GM21576 (cell line): Measurements from ENCODE around the gene DOCK8.
"Not testable (repeated sequence)": the region's sequence is repeated elsewhere in the genome, so short reads cannot be mapped to it uniquely, and the experiment has no call there.

Experiments used
- ATAC-seq: cut with Tn5 transposase; IDR thresholded peaks from one replicate; pipeline ENCODE4 v1.9.1; 2021; ENCODE audit warnings: mild to moderate bottlenecking, moderate library complexity; ENCODE audit not compliant: unreplicated experiment

The DOCK8 gene

DNA sequence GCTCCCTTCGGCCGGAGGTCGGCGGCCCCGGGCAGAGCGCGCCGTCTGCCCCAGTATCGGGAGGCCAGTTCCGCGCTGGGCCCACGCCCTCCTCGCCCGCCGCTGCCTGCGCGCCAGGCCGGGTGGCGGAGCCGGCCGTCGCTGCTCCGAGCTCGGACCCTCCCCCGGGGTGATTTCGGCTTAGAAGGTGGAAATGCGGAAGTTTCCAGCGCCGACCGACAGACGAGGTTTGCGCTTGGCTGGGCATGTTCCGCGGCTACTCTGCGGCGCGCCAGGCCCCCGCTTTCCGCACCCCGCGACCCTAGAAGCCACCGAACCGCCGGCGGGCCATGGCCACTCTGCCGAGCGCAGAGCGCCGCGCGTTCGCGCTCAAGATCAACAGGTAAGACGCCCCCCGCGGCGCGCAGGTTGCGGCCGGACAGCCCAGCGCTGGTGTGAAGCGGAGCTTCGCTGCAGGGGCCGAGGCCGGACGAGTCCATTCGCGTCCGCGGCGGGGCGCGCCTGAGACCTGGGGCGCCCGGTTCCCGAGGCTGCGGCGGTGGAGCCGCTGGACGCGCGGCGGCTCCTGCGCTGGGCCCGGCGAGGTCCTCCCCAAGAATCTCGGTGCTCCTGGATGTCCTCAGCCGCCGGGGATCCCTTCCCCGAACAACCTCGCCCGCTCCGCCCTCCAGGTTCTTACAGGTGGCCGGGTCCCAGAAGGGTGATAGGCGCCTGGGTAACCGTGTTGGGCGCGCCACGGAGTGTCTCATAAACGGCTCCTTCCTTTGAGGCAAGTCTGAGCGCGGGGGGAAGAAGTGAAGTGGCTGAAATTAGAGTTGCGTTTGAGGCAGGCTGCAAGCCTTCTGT, at the start of gene DOCK8:
Gene DOCK8 (plus strand): TSS at position 218 of the 846 bp plus-strand sequence. CDS start 112 bp downstream, at position 330.
- peak; percentile 90 for ATAC-seq

DNA sequence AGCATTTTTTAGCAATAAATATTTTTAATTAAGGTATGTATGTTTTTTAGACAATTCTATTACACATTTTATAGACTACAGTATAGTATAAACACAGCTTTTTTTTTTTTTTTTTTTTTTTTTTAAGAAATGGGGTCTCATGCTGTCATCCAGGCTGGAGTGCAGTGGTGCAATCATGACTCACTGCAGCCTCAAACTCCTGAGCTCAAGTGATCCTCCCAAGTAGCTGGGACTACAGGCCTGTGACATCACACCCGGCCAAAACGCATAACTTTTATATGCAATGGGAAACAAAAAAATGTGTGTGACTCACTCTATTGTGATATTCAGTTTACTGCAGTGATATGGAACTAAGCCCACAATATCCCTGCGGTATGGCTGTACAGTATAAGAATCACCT, 44.9 kb upstream of the DOCK8 start:
- ATAC-seq, result not testable (repeated sequence)

DNA sequence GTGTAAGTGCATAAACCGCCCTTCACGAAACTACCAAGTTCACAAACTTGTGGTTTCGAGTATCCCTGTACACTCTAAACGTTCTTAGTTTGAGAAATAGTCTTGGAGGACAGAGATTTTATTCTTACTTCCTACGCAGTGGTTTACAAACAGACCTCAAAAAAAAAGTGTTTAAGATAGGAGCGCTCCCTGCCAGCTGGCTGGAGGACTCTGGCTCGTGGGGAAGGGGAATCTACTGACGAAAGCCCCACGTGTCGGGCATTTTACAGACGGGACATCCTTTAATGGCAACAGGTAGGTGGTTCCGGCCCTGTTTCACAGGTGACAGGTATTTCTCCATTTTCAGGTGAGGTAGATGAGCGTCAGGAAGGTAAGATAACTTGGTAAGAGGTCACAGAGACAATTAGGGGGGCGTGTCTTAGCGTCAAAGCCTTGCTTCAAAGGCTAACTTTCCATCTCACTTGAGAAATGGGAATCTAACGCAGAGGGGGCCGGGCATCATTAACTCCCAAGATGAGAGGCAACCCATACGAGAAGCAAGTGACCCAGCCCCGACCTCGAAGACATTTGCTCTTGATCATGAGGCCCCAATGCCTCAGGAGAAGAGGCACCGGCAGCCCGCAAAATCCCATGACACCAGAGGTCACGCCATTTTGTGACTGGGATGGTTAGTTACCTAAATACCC, 36.4 kb upstream of the DOCK8 start:
- ATAC-seq, result not testable (repeated sequence)

DNA sequence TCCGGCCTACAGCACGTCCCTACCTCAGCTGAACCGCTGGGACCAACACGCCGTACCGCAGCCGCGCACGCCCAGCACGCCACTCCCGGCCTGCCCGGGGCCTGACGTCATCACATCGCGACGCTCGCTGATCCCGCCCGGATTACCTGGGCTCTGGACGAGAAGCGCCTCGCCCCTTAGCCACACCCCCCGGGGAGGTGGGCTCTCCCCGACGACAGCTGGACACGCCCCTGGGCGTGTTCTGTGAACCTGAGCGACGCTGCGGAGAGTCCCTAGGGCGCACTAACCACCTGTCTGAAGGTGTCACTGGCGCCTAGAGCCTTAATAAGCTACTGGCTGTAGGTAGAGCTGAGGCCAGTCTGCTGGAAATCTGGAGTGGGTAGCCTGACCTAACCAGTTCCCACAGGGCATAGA, 35.7 kb upstream of the DOCK8 start, which contains the start of gene ZNG1A:
Gene ZNG1A (minus strand): TSS at position 87 of the 414 bp plus-strand sequence. CDS start 87 bp downstream, outside the sequence.
- not testable (repeated sequence) for ATAC-seq

DNA sequence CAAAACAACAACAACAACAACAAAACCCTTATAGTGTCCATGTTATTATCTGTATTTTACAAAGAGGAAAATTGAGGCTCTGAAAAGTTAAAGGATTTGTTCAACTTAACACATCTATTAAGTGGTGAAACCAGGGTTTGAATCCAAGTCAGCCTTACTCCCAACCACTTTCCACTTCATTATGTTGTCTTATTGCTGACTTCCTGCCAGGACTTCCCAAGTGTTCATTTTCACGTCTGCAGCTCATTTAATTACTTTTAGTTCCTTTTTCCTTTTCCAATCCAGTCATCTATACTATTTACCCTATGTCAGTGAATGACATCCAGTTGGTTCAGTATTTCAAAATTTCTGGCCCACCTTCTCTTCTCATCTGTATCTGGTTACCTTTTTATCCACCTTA, 15.1 kb upstream of the DOCK8 start:
- not testable (repeated sequence) for ATAC-seq

GRCh38 chr9:206481-206880, 8.2 kb upstream of the DOCK8 start:
- ATAC-seq, result no peak

DNA sequence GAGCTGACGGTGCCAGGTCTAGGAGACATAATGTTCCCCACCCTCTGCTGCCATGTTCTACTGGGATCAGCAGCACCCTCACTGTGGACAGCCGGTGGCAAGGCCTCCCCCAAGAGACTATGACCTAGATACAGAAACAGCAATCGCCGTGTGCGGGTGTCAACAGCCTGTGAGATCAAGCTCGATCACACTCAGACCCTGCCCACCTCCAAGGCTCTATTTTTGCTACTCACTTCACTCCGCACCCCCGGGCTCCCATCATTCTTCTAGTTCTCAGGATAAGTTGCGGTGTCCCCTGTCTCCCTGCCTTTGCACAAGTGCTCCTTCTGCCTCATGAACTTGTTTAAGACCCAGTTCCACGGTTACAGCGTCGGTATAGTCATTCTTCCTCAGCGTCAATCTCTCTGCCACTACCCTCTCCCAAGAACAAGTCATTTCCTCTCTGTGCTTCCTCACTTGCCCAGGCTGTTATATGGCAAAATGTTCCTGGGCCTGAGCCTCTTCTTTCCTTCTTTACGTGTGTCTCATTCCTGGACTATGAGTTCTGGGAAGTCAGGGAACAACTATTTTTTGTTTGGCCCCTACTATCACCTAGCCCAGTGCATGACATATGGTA, 5.4 kb upstream of the DOCK8 start:
- ATAC-seq, result no peak

- ATAC-seq, result no peak
These were observed 3.6 kb upstream of the DOCK8 start for GRCh38 chr9:211036-211435.

DNA sequence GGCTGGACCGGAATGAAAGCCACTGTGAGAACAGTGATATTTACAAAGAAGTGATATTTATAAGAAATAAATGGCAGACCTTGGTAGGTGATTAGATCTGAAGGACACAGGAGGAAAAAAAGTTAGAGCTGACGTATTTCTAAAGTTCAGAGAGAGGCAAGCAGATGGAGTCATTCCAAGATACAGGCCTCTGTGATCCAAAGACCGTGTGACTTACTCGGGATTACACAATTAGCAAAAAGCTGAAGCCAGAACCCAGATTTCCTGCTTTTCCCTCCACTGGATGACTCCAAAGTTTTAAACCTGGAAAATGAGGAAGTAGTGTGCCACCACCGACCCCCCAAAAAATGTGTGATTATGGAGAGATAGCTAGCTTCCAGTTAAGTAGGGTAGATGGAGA, 3.1 kb upstream of the DOCK8 start:
- ATAC-seq, result no peak

GRCh38 chr9:212297-212696, 2.4 kb upstream of the DOCK8 start:
- ATAC-seq, result no peak

GRCh38 chr9:213901-214300, 764 bp upstream of the DOCK8 start:
- ATAC-seq, result not testable (repeated sequence)

DNA sequence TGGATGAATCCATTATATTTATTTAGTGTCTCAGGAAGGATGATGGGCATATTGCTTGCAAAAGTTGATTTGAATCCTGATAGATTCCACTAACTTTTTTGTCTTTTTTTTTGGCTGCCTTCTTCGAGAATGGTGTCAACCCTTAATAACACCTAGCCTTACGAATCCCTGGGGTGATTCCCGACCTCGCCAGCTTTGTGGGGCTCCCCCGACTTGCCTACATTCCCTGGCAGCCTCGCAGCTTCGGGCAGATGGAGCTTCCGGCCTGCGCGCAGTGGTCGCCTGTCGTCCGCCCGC, 366 bp upstream of the DOCK8 start:
- no peak for ATAC-seq

GRCh38 chr9:215631-216155, 1.0 kb downstream of the DOCK8 start:
- ATAC-seq, result no peak

GRCh38 chr9:216866-217265, 2.2 kb downstream of the DOCK8 start:
- ATAC-seq, result no peak

DNA sequence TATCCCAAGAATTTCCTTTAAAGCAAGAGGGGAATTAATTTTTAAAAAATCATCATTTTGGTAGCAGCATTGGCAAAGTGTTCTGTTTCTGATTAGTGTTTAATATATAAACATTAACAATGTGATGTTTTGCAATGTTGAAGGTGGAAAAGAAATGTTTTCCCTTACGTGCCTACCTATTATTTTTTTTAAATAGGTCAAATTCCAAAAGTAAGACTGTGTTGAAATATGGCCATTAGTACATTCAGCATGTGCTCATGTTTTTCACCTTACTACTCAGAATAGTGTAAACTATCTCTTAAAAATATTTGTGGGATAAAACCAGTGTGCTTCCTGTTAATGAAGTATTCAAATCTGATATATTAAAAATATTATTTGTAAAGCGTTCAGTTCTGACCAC, 3.3 kb downstream of the DOCK8 start:
- ATAC-seq, result no peak

DNA sequence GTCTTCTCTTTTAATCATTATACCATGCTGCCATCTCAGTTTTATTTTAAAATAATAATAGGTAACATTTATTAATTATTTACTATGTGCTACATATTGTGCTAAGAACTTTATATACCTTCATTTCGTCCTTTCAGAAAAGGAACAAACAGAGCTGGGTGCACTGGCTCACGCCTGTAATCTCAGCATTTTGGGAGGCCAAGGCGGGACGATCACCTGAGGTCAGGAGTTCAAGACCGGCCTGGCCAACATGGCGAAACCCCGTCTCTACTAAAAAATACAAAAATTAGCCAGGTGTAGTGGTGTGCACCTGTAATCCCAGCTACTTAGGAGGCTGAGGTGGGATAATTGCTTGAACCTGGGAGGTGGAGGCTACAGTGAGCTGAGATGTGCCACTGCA, 4.4 kb downstream of the DOCK8 start:
- not testable (repeated sequence) for ATAC-seq

GRCh38 chr9:219670-220365, 5.2 kb downstream of the DOCK8 start:
- no peak for ATAC-seq

DNA sequence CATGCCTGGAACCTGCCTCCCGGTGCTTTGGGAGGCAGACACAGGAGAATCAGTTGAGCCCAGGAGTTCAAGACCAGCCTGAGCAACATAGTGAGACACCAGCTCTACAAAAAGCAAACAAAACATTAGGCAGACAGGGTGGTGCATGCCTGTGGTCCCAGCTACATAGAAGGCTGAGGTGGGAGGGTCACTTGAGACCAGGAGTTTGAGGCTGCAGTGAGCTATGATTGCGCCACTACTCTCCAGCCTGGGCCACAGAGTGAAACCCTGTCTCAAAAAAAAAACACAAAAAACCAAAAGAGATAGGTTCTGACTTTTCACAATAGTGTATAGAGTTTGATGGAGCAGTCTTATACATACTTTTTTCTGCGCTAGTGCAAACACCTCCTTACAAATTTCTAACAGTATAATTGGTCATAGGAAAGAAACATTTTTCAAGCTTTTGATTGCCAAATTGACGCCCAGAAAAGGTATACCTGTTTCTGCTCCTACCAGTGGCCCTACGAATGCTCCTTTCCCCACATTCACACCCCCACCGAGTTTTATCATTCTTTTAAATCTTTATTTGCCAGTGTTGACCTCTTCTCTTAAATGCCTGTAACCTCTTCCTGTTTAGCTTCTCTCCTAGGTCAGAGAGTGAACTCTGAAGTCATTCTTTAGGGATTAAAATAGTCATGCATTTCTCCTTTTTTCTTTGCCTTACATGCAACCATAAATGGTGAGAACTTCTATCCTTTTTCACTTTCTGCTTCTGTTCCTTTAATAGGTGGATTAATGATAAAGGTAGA, 7.5 kb downstream of the DOCK8 start:
- no peak for ATAC-seq

GRCh38 chr9:223152-223551, 8.5 kb downstream of the DOCK8 start:
- ATAC-seq, result no peak

GRCh38 chr9:224026-224425, 9.4 kb downstream of the DOCK8 start:
- ATAC-seq, result no peak
